GM21528 (cell line): Measurements from ENCODE around the gene FMNL3.
"Not testable (repeated sequence)": the region's sequence is repeated elsewhere in the genome, so short reads cannot be mapped to it uniquely, and the experiment has no call there.

Source experiments
- ATAC-seq: cut with Tn5 transposase; IDR thresholded peaks from one replicate; pipeline ENCODE4 v1.9.1; 2021; ENCODE audit warnings: mild to moderate bottlenecking, moderate library complexity; ENCODE audit not compliant: unreplicated experiment, low FRiP score

The FMNL3 gene

DNA sequence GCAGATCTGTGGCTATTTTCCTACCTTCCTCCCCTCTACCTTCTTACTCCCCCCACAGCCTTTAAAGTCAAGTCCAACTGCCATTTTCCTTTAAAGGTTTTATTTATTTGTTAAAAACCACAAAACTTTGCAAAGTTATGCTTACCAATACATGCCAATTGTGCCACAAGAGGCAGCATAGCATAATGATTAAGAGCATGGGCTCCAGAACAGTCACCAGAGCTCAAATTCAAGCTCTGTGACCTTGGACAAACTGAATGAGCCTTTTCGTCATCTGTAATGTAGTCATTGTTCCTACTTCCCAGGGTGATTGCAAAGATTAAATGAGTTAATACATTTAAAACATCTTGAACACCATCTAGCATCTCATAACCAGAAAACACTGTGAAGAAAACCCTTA, 13.0 kb upstream of the FMNL3 start:
- no peak for ATAC-seq

DNA sequence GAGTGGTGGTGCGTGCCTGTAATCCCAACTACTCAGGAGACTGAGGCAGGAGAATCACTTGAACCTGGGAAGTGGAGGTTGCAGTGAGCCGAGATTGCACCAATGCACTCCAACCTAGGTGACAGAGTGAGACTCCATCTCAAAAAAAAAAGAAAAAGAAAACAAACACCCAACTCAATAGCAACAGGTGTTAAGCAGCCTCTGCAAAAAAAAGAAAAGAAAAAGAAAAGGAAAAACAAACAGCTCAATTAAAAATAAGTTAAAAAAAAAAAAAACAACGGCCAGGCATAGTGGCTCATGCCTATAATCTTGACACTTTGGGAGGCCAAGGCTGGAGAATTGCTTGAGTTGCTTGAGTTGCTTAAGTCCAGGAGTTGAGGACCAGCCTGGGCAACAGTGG, 10.6 kb upstream of the FMNL3 start:
- ATAC-seq, result not testable (repeated sequence)

DNA sequence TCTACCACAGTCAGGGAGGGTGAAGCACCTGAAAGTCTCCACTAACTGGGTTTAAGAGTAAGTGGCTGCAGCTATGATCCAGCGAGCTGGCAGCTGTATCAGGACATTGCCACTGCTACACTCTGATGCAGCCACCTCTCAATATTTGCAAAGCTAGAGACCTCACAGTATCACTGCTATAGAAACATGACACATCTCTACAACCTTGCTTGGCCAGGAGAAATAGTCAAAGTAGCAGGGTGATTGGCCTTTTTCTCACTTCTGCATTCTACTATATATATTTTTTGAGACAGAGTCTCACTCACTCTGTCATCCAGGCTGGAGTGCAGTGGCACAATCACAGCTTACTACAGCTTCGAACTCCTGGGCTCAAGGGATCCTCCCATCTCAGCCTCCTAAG, 9.3 kb upstream of the FMNL3 start:
- no peak for ATAC-seq

DNA sequence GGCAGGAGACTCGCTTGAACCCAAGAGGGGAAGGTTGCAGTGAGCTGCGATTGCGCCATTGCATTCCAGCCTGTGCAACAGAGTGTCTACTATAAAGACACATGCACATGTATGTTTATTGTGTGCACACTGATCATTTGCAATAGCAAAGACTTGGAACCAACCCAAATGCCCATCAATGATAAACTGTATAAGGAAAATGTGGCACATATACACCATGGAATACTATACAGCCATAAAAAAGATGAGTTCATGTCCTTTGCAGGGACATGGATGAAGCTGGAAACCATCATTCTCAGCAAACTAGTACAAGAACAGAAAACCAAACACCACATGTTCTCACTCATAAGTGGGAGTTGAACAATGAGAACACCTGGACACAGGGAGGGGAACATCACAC, 6.7 kb upstream of the FMNL3 start:
- ATAC-seq, result not testable (repeated sequence)

DNA sequence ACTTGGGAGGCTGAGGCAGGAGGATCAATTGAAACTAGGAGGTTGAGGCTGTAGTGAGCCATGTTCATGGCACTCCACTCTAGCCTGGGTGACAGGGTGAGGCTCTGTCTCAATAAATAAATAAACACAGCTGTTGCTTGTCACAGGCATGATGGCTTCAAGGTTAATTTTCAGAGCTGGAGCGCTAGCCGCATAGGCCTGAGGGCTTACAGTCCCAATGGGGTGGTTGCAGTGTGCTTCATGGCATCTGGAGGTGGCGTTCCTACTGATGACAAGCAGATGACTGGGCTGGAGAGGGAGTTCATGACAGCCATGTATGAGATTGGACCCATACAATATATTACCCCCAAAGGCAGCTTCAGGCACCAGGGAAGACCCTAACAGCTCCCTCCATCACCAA, 1.6 kb upstream of the FMNL3 start:
- no peak for ATAC-seq

DNA sequence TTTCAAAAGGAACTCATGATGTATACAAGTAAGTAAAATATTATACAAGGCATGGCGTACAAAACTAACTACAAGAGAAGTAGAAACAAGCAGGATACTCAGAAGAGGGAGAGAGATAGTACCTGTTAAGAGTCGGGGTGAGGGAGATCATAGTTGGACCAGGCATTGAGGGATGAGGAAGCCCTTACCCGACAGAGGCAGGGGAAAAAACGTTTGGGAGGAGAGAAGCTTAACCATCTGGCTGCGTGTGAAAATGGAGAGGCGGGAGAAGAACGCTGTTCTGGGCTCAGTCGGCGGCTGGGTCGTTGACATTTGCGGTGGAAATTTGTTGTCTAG, 575 bp upstream of the FMNL3 start:
- no peak for ATAC-seq

DNA sequence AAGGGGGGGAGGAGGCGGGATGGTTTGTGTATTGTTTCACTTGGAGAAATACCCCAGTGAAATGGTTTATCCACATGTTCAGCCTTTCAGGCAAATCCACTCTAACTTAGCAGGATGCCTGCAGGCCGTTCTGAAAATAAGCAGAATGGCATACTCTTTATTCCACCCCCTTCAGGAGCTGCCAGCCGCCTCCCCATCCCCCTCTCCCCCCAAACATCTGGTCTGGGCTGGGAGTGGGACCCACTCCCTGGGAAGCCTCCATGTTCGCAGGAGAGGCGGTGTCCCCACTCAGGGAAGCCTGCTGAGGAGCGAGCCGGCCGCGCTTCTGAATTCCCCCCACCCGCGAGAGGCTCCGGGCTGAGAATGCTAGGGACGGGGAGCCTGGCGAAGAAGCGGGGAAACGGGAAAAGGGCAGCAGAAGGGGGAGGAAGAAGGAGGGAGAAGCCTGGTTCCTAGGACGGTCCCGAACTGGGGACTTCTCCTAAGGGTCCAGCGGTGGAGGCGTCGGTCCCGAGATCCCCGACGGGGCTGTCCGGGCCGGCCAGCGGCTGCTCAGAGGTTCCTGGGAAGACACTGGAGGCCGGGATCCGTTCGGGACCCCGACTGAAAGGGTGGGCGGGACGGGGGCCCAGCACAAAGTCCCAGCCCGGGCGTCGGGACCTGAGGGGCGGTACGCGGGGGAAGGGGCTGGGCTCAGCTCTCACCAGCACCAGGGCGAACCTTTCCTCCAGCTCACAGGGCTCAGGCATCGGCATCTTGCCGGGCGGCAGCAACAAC, 666 bp downstream of the FMNL3 start:
- ATAC-seq, result peak; percentile 28

DNA sequence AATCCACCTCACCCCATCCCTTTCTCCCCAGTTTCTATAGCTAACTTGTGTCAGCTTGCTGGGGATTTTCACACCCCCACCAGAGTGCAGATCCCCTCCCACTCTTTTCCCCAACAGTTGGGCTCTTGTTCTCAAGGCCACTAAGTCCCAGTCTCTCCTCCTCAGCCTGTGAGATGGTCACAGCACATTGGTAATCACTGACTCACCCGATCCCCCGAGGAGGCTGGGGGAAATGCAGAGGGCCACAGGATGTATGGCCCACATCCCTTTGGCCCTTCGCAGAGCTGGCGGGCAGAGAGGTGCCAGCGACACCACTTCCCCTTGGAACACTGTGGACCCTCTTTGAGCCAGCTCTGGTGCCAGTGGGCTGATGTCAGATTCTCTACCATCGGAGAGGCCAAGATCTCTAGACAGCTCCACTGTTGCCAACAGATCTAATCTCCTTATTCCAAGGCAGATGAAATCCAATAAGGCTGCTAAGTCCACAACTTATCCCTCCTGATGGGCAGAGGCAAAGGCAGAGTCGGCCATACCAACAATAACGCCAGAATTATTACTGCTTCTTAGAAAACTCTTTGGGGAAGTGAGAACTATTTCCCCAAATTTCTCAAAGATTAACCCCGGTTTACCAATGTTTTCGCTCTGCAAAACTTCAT, 1.6 kb downstream of the FMNL3 start:
- no peak for ATAC-seq

DNA sequence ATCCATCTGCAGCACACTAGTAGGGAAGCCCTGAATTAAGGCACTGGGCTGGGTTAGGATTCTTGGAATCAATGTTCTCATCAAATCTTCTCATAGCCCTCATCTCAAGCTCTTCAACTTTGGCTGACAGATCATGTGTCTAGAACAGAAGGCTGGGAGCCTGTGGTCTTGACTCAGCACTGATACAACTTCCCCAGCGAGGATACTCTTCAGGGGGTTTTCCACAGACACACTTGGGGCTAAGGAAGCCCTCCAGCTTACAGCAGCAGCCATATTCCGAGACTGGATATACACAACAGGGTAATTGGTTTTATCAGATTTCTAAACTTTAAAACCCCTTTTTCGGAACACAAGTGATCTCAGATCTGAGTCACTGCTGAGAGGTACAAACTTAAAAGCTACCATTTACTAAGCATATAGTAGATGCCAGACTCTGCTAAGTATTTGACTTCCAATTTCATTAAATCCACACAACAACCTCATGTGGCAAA, 3.5 kb downstream of the FMNL3 start:
- ATAC-seq, result no peak

DNA sequence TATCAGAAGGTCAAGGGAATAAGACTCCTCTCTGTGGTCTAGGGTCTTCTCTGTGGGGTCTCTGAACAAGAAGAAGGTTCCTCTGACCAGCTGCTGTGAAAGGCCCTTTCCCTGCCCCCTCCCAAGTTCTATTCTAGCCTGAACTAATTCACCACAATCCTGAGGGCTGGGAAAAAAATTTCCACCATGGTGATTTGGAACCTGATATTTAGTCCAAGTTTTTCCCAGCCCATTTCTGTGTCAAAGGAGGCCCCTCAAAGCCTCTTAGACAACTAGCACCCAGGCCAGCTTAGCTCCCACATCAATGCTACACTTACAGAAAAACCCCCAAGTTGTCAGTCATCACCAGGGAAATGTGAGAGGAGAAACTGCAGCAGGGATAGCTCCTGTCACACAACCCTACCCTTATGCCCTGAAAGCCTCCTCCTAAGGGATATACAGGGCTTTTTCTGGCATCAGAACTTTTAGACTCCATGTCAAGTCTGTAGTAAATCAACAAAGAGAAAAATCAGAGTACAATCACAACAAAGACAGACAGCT, 4.5 kb downstream of the FMNL3 start:
- no peak for ATAC-seq

DNA sequence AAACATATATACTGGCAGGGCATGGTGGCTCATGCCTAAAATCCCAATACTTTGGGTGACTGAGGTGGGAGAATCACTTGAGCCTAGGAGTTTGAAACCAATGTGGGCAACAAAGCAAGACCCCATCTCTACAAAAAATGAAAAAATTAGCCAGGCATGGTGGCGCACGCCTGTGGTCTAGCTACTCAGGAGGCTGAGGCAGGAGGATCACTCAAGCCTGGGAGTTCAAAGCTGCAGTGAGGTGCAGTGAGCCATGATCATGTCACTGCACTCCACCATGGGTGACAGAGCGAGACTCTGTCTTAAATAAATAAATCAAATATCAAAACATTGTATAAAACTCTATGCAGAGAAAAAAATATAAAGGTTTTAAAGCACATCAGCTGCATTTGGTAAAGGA, 5.2 kb downstream of the FMNL3 start:
- no peak for ATAC-seq

DNA sequence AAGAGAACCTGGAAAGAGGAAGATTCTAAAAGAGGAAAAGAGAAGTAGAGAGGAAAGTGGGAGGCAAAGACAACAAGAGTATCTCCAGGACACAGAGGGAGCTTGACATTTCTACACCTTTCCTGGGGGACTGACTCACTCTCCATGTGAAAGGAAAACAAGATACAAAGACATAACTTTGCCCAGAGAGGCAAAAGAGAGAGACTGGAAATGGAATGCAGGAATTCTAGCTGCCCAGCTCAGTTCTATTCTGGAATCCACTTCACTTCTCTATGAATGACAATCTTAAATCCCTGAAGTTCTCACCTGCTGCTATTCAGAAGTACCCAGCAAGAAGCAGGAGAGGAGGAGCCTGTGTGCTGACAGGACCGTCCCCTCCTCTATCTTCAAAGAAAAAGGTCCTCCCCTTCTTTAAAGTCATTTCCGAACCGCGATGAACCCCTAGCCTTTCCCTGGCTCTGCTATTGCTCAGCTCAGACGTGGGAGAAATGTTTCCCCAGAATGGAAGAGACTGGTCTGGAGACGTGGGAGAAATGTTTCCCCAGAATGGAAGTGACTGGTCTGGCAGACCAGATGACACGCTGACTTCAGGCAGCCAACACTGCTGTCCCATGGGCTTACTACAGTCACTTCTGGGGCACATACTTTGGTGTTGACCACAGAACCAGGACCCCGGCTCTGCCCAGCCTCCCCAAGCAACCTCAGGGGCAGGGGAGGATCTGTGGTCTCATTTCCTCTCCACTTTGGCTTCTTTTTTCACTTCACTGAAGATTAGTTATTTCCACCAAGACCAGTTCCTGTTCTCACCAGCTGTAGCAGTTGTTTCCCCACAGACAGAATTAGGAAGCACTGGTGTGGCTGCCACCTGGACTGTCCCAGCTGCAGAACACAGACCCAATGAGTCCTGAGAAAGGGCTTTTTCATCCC, 8.3 kb downstream of the FMNL3 start:
- peak; percentile 68 for ATAC-seq

DNA sequence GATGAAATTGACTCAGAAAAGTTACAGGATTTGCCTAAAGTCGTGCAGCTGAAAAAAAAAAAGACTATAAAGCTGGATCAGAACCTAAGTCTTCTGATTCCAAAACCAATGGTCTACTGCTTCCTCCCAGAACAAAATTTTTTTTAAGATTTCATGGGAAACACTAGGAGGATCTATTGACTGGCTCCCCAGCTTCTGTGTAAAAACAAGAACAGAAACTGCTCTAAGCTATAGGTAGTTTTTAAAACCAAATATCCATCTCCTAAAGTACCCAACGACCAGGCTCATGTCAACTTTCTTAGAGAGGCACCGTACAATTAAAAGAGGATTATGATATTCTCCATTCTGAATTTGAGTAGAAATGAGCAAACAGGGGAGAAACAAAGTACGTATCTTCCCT, 9.4 kb downstream of the FMNL3 start:
- no peak for ATAC-seq

DNA sequence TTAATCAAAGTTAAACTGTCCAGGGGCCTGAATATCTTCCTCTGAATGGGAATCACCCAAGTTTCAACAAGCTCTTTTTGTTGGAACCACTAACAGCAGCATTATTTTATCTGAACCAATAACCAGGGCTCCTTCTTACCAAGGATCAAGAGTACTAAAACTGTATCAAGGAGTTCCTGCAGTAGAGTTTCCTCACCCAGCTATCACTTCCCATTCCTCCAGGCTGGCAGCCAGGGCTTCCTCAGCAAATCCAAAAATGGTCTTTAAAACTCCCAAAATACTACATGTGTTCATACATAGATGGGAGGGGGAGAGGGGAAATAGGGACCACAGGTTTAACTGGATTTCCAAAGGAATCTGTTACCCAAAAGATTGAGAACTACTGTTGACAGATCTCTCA, 10.5 kb downstream of the FMNL3 start:
- ATAC-seq, result no peak

DNA sequence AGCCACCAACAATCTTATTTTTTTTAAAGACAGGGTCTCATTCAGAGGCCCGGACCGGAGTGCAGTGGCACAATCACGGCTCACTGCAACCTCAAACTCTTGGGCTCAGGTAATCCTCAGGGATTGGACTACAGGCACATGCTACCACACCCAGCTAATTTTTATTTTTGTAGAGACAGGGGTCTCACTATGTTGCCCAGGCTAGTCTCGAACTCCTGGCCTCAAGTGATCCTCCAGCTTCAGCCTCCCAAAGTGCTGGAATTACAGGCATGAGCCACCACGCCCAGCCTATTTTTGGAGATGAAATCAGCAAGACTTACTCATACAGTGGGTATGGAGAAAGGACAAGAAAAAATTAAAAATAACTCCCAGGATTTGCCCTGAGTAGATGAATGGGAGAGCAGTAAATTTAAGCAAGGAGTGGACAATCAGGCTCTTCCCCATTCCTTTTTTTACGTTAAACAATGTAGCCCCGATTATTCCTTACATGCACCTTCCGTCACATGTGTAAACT, 13.2 kb downstream of the FMNL3 start:
- ATAC-seq, result no peak

DNA sequence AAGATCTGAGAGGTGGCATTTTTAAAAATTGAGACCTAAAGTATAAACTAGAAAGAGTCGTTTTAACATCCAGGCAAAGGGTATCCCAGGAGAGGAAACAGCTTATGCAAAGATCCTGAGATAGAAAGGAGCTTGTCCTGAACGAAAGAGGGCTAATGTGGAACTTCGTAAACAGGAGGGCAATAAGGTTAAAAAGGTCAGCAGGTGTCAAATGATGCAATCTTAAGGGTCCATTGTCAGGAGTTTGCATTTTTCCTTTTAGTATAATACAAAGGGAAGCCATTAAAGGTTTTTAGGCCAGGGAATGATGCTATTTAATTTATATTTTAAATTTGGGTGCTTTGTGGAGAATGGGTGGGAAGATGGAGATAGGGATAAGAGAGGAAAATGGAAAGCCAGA, 14.4 kb downstream of the FMNL3 start:
- ATAC-seq, result no peak

DNA sequence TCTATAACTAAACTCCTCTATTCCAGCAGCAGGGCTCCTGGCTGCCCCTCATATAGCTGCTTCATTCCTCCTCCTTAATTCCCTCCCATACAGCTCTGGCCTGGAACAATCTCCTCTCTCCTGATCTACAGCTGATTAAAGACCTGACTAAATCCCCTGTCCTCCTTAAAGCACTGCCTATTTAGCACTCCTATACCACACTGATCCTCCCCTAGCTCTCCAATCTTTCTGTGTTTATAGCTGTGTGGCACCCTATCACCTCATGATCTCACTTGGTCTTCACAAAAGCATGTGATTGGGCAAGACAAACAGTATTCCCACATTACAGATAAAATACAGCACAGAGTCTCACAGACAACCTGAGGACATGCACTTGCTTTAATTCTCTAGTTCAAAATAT, 17.4 kb downstream of the FMNL3 start:
- ATAC-seq, result no peak

DNA sequence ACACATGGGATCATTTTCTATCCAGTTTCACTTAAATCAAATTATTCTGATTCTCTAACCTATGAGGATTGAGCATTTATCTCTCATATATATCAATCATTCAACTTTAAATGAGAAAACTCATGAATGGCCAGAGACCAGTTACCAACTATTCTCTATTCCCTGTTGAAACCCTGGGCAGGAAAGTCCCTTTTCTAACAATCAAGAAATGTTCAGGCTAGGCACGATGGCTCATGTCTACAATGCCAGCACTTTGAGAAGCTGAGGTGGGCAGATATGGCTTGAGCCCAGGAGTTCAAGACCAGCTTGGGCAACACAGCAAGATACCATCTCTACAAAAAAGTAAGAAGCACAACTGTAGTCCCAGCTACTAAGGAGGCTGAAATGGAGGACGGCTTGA, 18.0 kb downstream of the FMNL3 start:
- no peak for ATAC-seq

DNA sequence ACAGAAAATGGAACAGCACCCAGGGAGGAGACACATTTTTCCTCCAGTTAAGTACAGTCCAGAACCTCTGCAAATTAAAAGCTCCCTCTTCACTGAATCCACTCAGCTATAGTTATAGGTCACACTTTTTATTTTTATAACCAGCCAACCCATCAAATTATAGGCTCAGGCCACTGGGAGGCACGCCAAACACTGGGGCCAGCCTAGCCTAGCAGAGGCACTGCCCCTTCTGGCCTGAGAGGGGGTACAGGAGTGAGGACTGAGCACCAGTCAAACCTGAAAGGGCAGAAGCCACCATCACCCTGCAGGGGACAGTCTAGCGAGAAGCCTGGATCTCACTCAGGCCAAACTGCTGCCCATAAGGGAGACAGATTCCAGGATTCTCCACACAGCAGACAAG, 19.3 kb downstream of the FMNL3 start:
- ATAC-seq, result no peak

DNA sequence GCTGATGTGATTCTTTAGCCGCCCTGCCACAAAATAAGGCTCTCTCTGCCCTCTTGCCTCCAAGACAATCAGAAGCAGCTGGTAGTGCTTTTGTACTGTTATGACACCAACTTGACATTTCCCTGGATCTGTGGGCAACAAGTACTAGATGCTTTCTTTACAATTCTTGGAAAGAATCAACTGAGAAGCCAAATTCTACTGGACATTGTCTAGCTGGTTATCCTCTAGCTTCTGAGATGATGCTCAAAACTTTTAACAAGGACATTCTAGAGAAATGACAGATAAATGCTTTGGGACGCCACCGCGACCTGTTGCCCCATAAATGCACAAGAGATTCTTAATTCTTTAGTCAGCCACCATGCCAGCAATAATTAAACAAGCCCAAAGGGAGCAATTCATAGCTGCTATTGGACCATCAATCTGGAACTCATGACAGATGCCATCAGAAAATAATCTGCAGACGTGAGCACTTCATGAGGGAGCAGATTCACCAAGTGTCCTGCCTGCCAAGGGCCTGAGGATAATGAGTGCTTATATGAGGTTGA, 22.8 kb downstream of the FMNL3 start:
- no peak for ATAC-seq
